IMR-90 (cell line): ENCODE results near the gene RFC2. TPM values are rescaled to one million over a fixed set of nuclear protein-coding genes. Genes with fewer than 3 reads are reported as not detected.

Experiments used
- ATAC-seq: fragments of 200-7000 bp; cut with Tn5 transposase; 2 replicates; pipeline ENCODE4 v1.9.1; 2020; ENCODE audit warnings: low read depth, mild to moderate bottlenecking, moderate library complexity
- BruUV-seq: library from RNA; stranded (reverse); fragments of 400-500 nt; replicated peaks from 2 replicates; lab custom pipeline; 2021; lab: Mats Ljungman, UMichigan
- CTCF ChIA-PET: fragments of 300-600 bp; formaldehyde crosslinking; extraction: SDS; loops from one replicate; lab custom pipeline; 2021; ENCODE audit warnings: antibody characterized with exemption; lab: Yijun Ruan, JAX
- POLR2A ChIA-PET: fragments of 300-600 bp; sonication (Branson Sonifier 250); formaldehyde crosslinking; loops from one replicate; lab custom pipeline; 2022; ENCODE audit warnings: antibody characterized with exemption; ENCODE audit not compliant: unreplicated experiment; lab: Charles Lee
- DNase-seq: peaks from one replicate; pipeline ENCODE4 v3.0.0; 2013
- H2AFZ ChIP-seq: replicated peaks from 2 replicates; pipeline ENCODE3; 2013; ENCODE audit warnings: low read length, mild to moderate bottlenecking; ENCODE audit not compliant: poor library complexity
- H2AK5ac ChIP-seq: 2 replicates; pipeline ENCODE4 v1.6.1; 2013; ENCODE audit warnings: low read depth, low read length, inconsistent platforms
- H2AK9ac ChIP-seq: replicated peaks from 2 replicates; pipeline ENCODE3; 2013; ENCODE audit warnings: mild to moderate bottlenecking, low read depth, low read length, moderate library complexity; ENCODE audit not compliant: poor library complexity
- H2BK120ac ChIP-seq: 2 replicates; pipeline ENCODE4 v1.6.1; 2013; ENCODE audit warnings: low read depth, low read length, inconsistent platforms
- H2BK15ac ChIP-seq: 3 replicates; pipeline ENCODE4 v1.6.1; 2013; ENCODE audit warnings: low read depth, low read length, inconsistent platforms
- H2BK20ac ChIP-seq: 2 replicates; pipeline ENCODE4 v1.6.1; 2013; ENCODE audit warnings: low read depth, mild to moderate bottlenecking, inconsistent platforms, low read length, moderate library complexity
- H2BK5ac ChIP-seq: 2 replicates; pipeline ENCODE4 v1.6.1; 2013; ENCODE audit warnings: mild to moderate bottlenecking, low read depth, low read length, inconsistent platforms; ENCODE audit not compliant: poor library complexity, severe bottlenecking
- H3K14ac ChIP-seq: replicated peaks from 2 replicates; pipeline ENCODE4 v1.6.1; 2013; ENCODE audit warnings: low read depth, low read length, inconsistent platforms
- H3K18ac ChIP-seq: 2 replicates; pipeline ENCODE4 v1.6.1; 2013; ENCODE audit warnings: low read depth, low read length, control low read depth
- H3K23ac ChIP-seq: 2 replicates; pipeline ENCODE4 v1.6.1; 2013; ENCODE audit warnings: low read depth, low read length, inconsistent platforms
- H3K27ac ChIP-seq: 2 replicates; pipeline ENCODE4 v1.5.1; 2013; ENCODE audit warnings: mild to moderate bottlenecking, control low read depth, low read length; ENCODE audit not compliant: insufficient read depth
- H3K27me3 ChIP-seq: 2 replicates; pipeline ENCODE4 v1.6.1; 2013; ENCODE audit warnings: low read length; ENCODE audit not compliant: control insufficient read depth, insufficient read depth
- H3K36me3 ChIP-seq: 2 replicates; pipeline ENCODE4 v1.6.1; 2013; ENCODE audit warnings: low read length, mixed read lengths; ENCODE audit not compliant: control insufficient read depth, insufficient read depth
- H3K4ac ChIP-seq: 2 replicates; pipeline ENCODE4 v1.6.1; 2013; ENCODE audit warnings: low read depth, low read length, inconsistent platforms
- H3K4me1 ChIP-seq: 2 replicates; pipeline ENCODE4 v1.6.1; 2013; ENCODE audit warnings: low read length, mixed read lengths; ENCODE audit not compliant: control insufficient read depth, insufficient read depth
- H3K4me2 ChIP-seq: 2 replicates; pipeline ENCODE4 v1.6.1; 2013; ENCODE audit warnings: low read depth, mild to moderate bottlenecking, control low read depth, low read length, moderate library complexity
- H3K4me3 ChIP-seq: 2 replicates; pipeline ENCODE4 v1.5.1; 2013; ENCODE audit warnings: low read depth, mild to moderate bottlenecking, control low read depth, low read length, moderate library complexity; ENCODE audit not compliant: insufficient read depth
- H3K56ac ChIP-seq: 2 replicates; pipeline ENCODE4 v1.6.1; 2013; ENCODE audit warnings: low read length, inconsistent platforms; ENCODE audit not compliant: insufficient read depth; ENCODE audit errors: extremely low read depth
- H3K79me1 ChIP-seq, 2 experiments: 2 replicates each; pipeline ENCODE4 v1.6.1; 2013; ENCODE audit warnings: low read length in 2 of 2, inconsistent platforms in 1 of 2, low read depth in 1 of 2
- H3K9ac ChIP-seq: 2 replicates; pipeline ENCODE4 v1.6.1; 2013; ENCODE audit warnings: low read depth, low read length, control low read depth
- H3K9me1 ChIP-seq: 2 replicates; pipeline ENCODE4 v1.6.1; 2013; ENCODE audit warnings: low read length, inconsistent platforms; ENCODE audit not compliant: insufficient read depth
- H3K9me3 ChIP-seq: 2 replicates; pipeline ENCODE4 v1.6.1; 2013; ENCODE audit warnings: low read length; ENCODE audit not compliant: control insufficient read depth, insufficient read depth
- H4K20me1 ChIP-seq: 2 replicates; pipeline ENCODE4 v1.6.1; 2013; ENCODE audit warnings: low read length, inconsistent platforms; ENCODE audit not compliant: insufficient read depth
- H4K5ac ChIP-seq: 2 replicates; pipeline ENCODE4 v1.6.1; 2013; ENCODE audit warnings: mild to moderate bottlenecking, low read depth, low read length, control low read depth
- H4K8ac ChIP-seq, 2 experiments: 2 replicates each; pipeline ENCODE4 v1.6.1; 2013; ENCODE audit warnings: low read depth in 2 of 2, low read length in 2 of 2, control low read depth in 1 of 2, inconsistent platforms in 1 of 2
- H4K91ac ChIP-seq: 2 replicates; pipeline ENCODE4 v1.6.1; 2013; ENCODE audit warnings: low read depth, low read length, inconsistent platforms; ENCODE audit not compliant: insufficient read depth
- CEBPB ChIP-seq: IDR thresholded peaks from 2 replicates; pipeline ENCODE4 v1.6.1; 2012; ENCODE audit warnings: low read depth, low read length, improper control_type of control experiment
- POLR2A ChIP-seq: IDR thresholded peaks from 2 replicates; pipeline ENCODE4 v1.6.1; 2012; ENCODE audit warnings: mild to moderate bottlenecking, low read depth, low read length
- RAD21 ChIP-seq: IDR thresholded peaks from 2 replicates; pipeline ENCODE4 v1.6.1; 2012; ENCODE audit warnings: low read length, improper control_type of control experiment
- RCOR1 ChIP-seq: IDR thresholded peaks from 2 replicates; pipeline ENCODE4 v1.6.1; 2012; ENCODE audit warnings: mild to moderate bottlenecking, low read length, improper control_type of control experiment; ENCODE audit not compliant: insufficient replicate concordance
- RFX5 ChIP-seq: IDR thresholded peaks from 2 replicates; pipeline ENCODE4 v1.8.0; 2012; ENCODE audit warnings: low read depth, mild to moderate bottlenecking, low read length, moderate library complexity
- SMC3 ChIP-seq: fragments of 150-350 bp; IDR thresholded peaks from 2 replicates; pipeline ENCODE4 v1.6.1; 2016; ENCODE audit warnings: low read depth, mild to moderate bottlenecking, antibody characterized with exemption, low read length, moderate library complexity
- WGBS, 2 experiments: methylation state at CpG; one replicate each; pipeline versions ENCODE4 v1.1.5 to v1.1.7; 2013; ENCODE audit warnings: missing lambda C conversion rate in 2 of 2; ENCODE audit not compliant: insufficient read length in 1 of 2; ENCODE audit errors: extremely low coverage in 2 of 2; 5-methylcytosine and 5-hydroxymethylcytosine counted together
- dilution Hi-C: fragments of 300-500 bp; cut with HindIII; formaldehyde crosslinking; loops from one replicate; pipeline ENCODE4 v1.14.3; 2018; ENCODE audit warnings: low sequenced_read_pairs; ENCODE audit not compliant: unreplicated experiment
- in situ Hi-C: fragments of 300-500 bp; cut with MboI; formaldehyde crosslinking; loops from 3 replicates; pipeline ENCODE4 v1.14.3; 2019; ENCODE audit warnings: low sequenced_read_pairs, inconsistent platforms, mixed read lengths
- intact Hi-C: fragments of 100-400 bp; cut with micrococcal nuclease; formaldehyde crosslinking; loops from 2 replicates; pipeline ENCODE4 v1.10.0; 2022
- polyA plus RNA-seq, 3 experiments: library from polyadenylated mRNA; depleted of rRNA; stranded (reverse); fragments of >200 nt; gene quantifications; 2 replicates each; pipeline ENCODE4 v1.2.3, GENCODE V29; 2012; ENCODE audit warnings: low replicate concordance in 1 of 3
- total RNA-seq: library from RNA; depleted of rRNA; stranded (reverse); fragments of >200 nt; gene quantifications from 2 replicates; pipeline ENCODE4 v1.2.3, GENCODE V29; 2012
- TF ChIP-seq, protein P1 (sequence below): conservative IDR thresholded peaks from 2 replicates; pipeline ENCODE4 v1.5.1; 2012; ENCODE audit warnings: mild to moderate bottlenecking, low read depth, low read length, improper control_type of control experiment
- TF ChIP-seq, protein P2 (sequence below): fragments of 150-350 bp; IDR thresholded peaks from 2 replicates; pipeline ENCODE4 v1.6.1; 2016; ENCODE audit warnings: low read depth, mild to moderate bottlenecking, low read length, moderate library complexity, borderline replicate concordance

RFC2 gene
- total and polyA plus RNA-seq, 2 of the 4 experiments (the other 2 are of a cell fraction), result 25.2 to 37.8 TPM

DNA sequence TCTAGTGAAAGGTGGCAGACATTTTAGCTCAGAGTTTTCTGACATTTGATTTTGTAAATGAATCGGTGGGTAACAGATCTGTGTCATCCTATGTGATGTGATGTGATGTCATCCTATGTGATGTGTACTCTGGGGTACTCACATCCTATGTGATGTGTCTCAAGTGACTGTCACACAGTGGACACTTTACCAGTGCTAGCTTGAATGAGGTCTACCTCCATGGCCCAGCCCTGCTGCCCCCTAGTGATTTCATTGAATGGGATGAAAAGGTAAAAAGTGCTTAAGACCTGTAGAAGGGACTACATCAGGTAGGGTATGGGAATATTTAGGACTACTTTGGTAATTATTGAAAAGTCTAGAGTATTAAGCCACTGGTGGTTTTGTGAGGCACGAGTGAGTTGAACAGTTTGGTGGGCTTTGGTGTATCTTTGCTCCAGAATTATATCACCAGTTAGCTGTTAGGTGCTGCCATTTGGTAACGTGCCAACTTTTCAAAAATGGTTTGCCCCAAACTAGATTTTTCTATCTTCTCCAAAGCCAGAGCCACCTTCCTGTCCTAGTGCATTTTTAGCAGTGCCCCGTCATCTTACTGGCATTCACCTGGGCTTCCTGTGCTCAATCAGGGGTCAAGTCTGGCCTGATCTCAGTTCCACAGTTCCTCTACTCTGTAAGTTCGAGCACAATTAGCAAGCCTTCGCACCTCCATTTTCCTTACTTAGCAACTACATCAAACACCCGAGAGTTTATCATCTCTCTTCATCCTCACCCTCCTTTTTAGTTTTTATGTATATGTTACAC lies 70.3 kb downstream of the RFC2 start:
- H2BK15ac ChIP-seq, result peak overlapping the region; percentile 20; the same call in 1 of the 3 replicates
- H3K14ac ChIP-seq, result no peak overlapping the region; the same call in 1 of the 2 replicates
- no peak overlapping the region for H3K18ac ChIP-seq
- H3K4me2 ChIP-seq, result no peak overlapping the region
- ChIA-PET POLR2A (no interaction called here), CTCF (no interaction called here)
- H2AFZ ChIP-seq, result no peak overlapping the region
- dilution Hi-C loops (no loop called here), intact Hi-C loops (loop anchor here (5.0 kb wide), 1 partner anchor 117 kb away; no protein-coding TSS in a partner anchor), in situ Hi-C loops (no loop called here)
- H2AK9ac ChIP-seq, result no peak overlapping the region
- no peaks in the 10 kb centered on the region for H3K27me3 ChIP-seq
- no peak overlapping the region for H3K4me3 ChIP-seq
- H3K9me3 ChIP-seq, result no peaks in the 10 kb centered on the region
- H3K4me1 ChIP-seq, result peaks cover 31% of the 10 kb centered on the region
- H3K27ac ChIP-seq, result no peak overlapping the region
- peak overlapping the region in 1 of 2 experiments; percentile 37; a peak in 1 of 4 replicates for H4K8ac ChIP-seq
- H2BK120ac ChIP-seq, result no peak overlapping the region
- no peak overlapping the region for H4K5ac ChIP-seq
- no peak overlapping the region for H2BK20ac ChIP-seq
- peaks cover 3 to 59% of the 10 kb centered on the region in 2 experiments for H3K79me1 ChIP-seq
- peaks cover 24% of the 10 kb centered on the region for H3K36me3 ChIP-seq
- H2AK5ac ChIP-seq, result peak overlapping the region; percentile 7; the same call in 1 of the 2 replicates
- no peak overlapping the region for H3K56ac ChIP-seq
- no peak for DNase-seq
- no peak overlapping the region for H3K4ac ChIP-seq
- no peak overlapping the region for H2BK5ac ChIP-seq
- no peak overlapping the region for H4K91ac ChIP-seq
- 96% methylated on average over 2 of the region's 7 CpGs; no CpG with 5 or more reads in 1 of the 2 experiments for WGBS, 2 experiments
- H4K20me1 ChIP-seq, result peaks cover 100% of the 10 kb centered on the region
- no peak overlapping the region for H3K9ac ChIP-seq
- no TSS peak for BruUV-seq
- 0 out of 2 replicates have a peak overlapping the region, but pooled peaks have one; percentile 29 for H3K23ac ChIP-seq
- no peak for ATAC-seq
- peaks cover 32% of the 10 kb centered on the region for H3K9me1 ChIP-seq
- TF ChIP-seq RCOR1, result no peak
- no peak for TF ChIP-seq POLR2A
- TF ChIP-seq CEBPB, result no peak
- no peak for TF ChIP-seq SMC3
- TF ChIP-seq, protein P1, sequence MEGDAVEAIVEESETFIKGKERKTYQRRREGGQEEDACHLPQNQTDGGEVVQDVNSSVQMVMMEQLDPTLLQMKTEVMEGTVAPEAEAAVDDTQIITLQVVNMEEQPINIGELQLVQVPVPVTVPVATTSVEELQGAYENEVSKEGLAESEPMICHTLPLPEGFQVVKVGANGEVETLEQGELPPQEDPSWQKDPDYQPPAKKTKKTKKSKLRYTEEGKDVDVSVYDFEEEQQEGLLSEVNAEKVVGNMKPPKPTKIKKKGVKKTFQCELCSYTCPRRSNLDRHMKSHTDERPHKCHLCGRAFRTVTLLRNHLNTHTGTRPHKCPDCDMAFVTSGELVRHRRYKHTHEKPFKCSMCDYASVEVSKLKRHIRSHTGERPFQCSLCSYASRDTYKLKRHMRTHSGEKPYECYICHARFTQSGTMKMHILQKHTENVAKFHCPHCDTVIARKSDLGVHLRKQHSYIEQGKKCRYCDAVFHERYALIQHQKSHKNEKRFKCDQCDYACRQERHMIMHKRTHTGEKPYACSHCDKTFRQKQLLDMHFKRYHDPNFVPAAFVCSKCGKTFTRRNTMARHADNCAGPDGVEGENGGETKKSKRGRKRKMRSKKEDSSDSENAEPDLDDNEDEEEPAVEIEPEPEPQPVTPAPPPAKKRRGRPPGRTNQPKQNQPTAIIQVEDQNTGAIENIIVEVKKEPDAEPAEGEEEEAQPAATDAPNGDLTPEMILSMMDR, result 0 out of 2 replicates have a peak, but pooled peaks have one; percentile 16
- TF ChIP-seq RAD21, result no peak
- TF ChIP-seq, protein P2, sequence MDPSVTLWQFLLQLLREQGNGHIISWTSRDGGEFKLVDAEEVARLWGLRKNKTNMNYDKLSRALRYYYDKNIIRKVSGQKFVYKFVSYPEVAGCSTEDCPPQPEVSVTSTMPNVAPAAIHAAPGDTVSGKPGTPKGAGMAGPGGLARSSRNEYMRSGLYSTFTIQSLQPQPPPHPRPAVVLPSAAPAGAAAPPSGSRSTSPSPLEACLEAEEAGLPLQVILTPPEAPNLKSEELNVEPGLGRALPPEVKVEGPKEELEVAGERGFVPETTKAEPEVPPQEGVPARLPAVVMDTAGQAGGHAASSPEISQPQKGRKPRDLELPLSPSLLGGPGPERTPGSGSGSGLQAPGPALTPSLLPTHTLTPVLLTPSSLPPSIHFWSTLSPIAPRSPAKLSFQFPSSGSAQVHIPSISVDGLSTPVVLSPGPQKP, result no peak
- TF ChIP-seq RFX5, result no peak
